ENCODE results near the gene TIMM22. TPM values are rescaled to one million over a fixed set of nuclear protein-coding genes. Genes with fewer than 3 reads are reported as not detected.

The TIMM22 gene
- total RNA-seq, 1 donor from 2014 or later: 14.1 TPM

DNA sequence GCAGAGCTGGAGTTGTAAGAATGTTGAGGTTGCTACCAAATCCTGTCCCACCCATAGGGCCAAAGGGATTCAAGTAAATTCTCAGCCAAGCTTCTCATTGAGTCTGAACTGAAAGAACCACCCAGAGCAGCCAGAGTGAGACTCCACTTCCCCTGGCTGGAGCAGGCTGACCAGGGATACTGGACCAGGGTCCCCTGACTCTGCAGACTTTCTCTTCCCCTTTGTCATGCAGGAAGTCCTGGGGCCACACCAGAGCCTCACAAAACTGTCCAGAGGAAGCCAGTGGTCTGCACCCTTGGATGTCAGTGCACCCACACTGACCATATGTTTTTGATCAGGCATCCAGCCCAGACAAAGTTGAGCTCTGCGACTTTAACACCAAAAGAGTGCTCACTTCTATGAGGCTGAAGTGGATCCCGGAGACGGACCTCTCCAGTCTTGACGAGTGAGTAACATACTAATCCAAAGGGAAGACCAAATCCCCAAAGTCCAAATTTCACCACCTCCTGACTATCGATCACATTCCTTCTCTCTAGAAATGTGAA lies 21.5 kb upstream of the TIMM22 start:
- Mint-ChIP-seq H3K27ac (peak overlapping the region; percentile 45), H3K36me3 (ENCODE audit: insufficient read depth) (peaks cover 2% of the 10 kb centered on the region), H3K9me3 (ENCODE audit: low read depth) (no peaks in the 10 kb centered on the region), H3K27me3 (peaks cover 7% of the 10 kb centered on the region), H3K4me1 (ENCODE audit: low read depth) (peaks cover 16% of the 10 kb centered on the region), H3K4me3 (ENCODE audit: low read depth) (no peak overlapping the region)
- TF ChIP-seq, protein P1, sequence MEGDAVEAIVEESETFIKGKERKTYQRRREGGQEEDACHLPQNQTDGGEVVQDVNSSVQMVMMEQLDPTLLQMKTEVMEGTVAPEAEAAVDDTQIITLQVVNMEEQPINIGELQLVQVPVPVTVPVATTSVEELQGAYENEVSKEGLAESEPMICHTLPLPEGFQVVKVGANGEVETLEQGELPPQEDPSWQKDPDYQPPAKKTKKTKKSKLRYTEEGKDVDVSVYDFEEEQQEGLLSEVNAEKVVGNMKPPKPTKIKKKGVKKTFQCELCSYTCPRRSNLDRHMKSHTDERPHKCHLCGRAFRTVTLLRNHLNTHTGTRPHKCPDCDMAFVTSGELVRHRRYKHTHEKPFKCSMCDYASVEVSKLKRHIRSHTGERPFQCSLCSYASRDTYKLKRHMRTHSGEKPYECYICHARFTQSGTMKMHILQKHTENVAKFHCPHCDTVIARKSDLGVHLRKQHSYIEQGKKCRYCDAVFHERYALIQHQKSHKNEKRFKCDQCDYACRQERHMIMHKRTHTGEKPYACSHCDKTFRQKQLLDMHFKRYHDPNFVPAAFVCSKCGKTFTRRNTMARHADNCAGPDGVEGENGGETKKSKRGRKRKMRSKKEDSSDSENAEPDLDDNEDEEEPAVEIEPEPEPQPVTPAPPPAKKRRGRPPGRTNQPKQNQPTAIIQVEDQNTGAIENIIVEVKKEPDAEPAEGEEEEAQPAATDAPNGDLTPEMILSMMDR (IDR thresholded peaks at IDR 0.05; ENCODE audit: unreplicated experiment): no peak
- no peak for DNase-seq (ENCODE audit: low spot score, unreplicated experiment)

DNA sequence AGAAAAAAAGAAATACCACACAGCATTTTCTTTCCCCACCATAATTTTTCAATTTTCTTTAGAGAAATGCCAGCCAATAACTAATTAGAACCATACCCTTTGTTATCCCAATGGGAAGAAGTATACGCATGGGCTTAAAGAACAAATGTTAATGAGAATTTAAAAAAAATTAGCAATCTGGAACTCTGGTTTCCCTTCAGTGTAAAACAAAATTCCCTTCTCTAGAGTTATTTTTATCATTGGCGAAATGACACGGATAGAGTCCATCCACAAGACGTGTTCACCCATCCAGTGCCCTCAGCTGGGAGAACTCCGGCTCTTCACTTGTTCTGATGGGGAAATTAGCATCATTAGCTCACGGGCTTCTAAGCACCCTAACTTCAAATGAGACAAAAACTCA lies 20.6 kb upstream of the TIMM22 start:
- H3K9me3 Mint-ChIP-seq (ENCODE audit: low read depth): no peaks in the 10 kb centered on the region
- TF ChIP-seq, protein P1 (IDR thresholded peaks at IDR 0.05; ENCODE audit: unreplicated experiment): no peak
- no peak overlapping the region for H3K4me3 Mint-ChIP-seq (ENCODE audit: low read depth)
- no peak overlapping the region for H3K27ac Mint-ChIP-seq
- peaks cover 17% of the 10 kb centered on the region for H3K4me1 Mint-ChIP-seq (ENCODE audit: low read depth)
- DNase-seq (ENCODE audit: low spot score, unreplicated experiment): no peak
- peaks cover 2% of the 10 kb centered on the region for H3K36me3 Mint-ChIP-seq (ENCODE audit: insufficient read depth)
- H3K27me3 Mint-ChIP-seq: peaks cover 7% of the 10 kb centered on the region

- H3K4me3 Mint-ChIP-seq (ENCODE audit: low read depth): peak overlapping the region; percentile 89
- peaks cover 2% of the 10 kb centered on the region for H3K36me3 Mint-ChIP-seq (ENCODE audit: insufficient read depth)
- DNase-seq (ENCODE audit: low spot score, unreplicated experiment): no peak
- TF ChIP-seq, protein P1 (IDR thresholded peaks at IDR 0.05; ENCODE audit: unreplicated experiment): no peak
- H3K27me3 Mint-ChIP-seq: peaks cover 7% of the 10 kb centered on the region
- peaks cover 17% of the 10 kb centered on the region for H3K4me1 Mint-ChIP-seq (ENCODE audit: low read depth)
- no peaks in the 10 kb centered on the region for H3K9me3 Mint-ChIP-seq (ENCODE audit: low read depth)
- H3K27ac Mint-ChIP-seq: no peak overlapping the region
Observed at GRCh38 chr17:977166-977565, 19.8 kb upstream of the TIMM22 start.

GRCh38 chr17:978103-979093 lies 18.5 kb upstream of the TIMM22 start:
- H3K27ac Mint-ChIP-seq: peak overlapping the region; percentile 83
- TF ChIP-seq, protein P1 (IDR thresholded peaks at IDR 0.05; ENCODE audit: unreplicated experiment): no peak
- H3K4me3 Mint-ChIP-seq (ENCODE audit: low read depth): peak overlapping the region; percentile 89
- DNase-seq (ENCODE audit: low spot score, unreplicated experiment): peak; percentile 36
- H3K27me3 Mint-ChIP-seq: peaks cover 7% of the 10 kb centered on the region
- peaks cover 11% of the 10 kb centered on the region for H3K4me1 Mint-ChIP-seq (ENCODE audit: low read depth)
- no peaks in the 10 kb centered on the region for H3K9me3 Mint-ChIP-seq (ENCODE audit: low read depth)
- H3K36me3 Mint-ChIP-seq (ENCODE audit: insufficient read depth): no peaks in the 10 kb centered on the region

DNA sequence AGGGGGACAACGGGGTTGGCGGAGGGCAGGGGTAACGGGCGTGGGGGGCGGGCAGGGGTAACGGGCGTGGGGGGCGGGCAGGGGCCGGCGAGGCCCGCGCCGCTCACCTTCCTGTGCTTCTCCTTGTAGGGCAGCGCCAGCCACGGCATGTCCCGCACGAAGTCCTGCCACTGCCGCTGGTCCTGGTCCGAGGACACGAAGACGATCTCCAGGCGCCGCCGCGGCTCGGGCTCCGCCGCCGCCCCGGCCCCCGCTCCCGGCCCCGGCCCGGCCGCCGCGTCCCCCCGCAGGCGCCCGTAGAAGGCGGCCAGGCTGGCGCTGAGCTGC lies 17.8 kb upstream of the TIMM22 start:
- DNase-seq (ENCODE audit: low spot score, unreplicated experiment): no peak
- peaks cover 11% of the 10 kb centered on the region for H3K4me1 Mint-ChIP-seq (ENCODE audit: low read depth)
- no peak overlapping the region for H3K27ac Mint-ChIP-seq
- H3K4me3 Mint-ChIP-seq (ENCODE audit: low read depth): peak overlapping the region; percentile 63
- peaks cover 7% of the 10 kb centered on the region for H3K27me3 Mint-ChIP-seq
- no peaks in the 10 kb centered on the region for H3K9me3 Mint-ChIP-seq (ENCODE audit: low read depth)
- TF ChIP-seq, protein P1 (IDR thresholded peaks at IDR 0.05; ENCODE audit: unreplicated experiment): no peak
- H3K36me3 Mint-ChIP-seq (ENCODE audit: insufficient read depth): no peaks in the 10 kb centered on the region

Data from progenitor cell of endocrine pancreas (in vitro differentiated cells).